Fibroblast of gingiva (primary cell): ENCODE data around the gene AQP6.

Experiments used
- DNase-seq: peaks from one replicate; pipeline ENCODE4 v3.0.0-alpha.2; 2011; ENCODE audit warnings: low read depth

The AQP6 gene

DNA sequence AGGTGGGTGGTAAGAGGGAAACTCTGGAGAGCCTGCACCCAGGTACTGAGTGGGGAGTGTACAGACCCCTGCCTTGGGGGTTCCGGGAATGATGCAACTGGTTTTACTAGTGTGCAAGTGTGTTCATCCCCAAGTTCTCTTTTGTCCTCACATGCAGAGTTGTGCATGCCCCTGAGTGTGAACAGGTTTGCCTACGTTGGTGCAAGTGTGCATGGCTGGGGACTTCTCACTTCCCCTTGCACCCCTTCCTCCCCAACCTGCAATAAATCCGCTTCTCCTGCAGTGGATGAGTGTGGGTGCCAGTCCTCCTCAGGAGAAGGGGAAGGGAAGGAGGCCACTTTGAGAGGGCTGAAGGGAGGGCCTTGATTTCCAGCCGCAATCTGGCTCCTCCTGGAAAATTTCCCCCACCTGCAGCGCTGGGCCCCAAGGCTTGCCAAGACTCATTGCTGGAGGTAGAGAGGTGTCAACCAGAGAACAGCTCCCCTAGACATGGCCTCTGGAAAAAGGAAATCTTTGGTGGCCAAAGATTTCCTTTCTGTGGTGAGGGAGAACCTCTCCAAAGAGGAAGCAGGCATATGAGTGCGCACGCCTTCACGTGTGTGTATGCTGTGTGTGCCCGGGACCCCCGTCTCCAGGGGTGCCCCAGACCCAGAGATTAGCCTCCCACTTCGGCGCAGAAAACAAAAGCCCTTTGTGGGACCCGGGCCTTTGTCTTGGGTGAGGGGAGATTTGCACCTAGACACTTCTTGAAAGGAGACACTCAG is 16.7 kb upstream of the AQP6 start:
- no peak for DNase-seq

DNA sequence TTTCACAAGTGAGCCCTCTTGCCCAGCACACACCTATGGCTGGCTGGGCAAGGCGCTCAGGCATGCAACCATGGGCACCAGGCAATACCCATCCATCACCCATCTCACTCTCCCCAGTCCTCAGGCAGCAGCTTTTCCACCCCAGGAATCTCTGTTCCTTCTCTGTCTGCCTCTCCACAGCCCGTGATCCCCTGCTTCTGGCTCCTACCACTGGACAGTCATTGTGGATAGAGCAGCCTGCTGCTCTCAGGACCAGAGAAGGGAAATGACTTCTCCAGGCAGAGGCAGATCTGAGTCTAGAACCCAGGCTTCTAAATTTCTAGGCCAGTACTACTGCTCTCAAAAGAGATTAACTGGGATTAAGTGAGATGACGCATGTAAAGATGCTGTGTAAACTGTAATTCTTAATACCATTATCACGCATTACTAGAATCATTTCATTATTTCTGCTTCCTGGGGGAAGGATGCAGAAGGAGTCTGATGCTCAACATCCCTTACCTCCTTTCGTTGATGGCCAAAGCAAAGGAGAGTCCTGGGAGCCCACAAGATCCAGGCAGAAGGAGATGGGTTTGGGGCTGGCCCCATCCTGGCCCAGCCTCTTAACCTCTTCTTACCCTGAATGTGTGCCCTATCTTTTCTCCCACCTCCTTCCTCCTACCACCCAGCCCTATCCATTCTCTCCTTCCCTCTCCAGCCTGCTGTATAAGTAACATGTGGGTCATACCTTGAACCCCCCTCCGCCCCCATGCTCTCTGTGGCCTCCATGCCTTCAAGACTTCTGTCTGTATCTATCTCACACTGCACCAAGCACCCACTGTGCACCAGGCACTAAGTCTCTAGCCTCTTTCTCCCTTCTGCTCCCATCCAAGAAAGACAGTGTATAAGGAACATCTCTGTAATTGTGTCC is 15.8 kb upstream of the AQP6 start:
- DNase-seq = no peak

DNA sequence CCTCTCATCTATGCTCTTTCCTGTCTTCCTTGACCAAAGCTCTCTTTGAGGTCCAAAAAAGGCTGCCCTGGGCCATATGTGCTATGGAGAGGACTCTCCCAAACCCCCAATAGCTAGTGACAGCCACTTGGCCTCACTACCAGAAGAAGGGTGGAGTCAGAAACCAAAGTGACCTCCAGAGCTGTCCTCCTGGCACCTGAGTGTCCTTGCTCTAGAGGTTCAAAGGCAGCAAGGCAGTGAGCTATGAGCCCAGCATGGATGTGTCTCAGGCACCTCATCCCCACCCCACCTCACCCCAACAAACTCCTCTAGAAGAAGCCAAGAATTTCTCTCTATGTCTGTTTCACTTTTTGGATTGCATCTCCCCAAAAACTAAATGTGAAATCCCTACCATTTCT is 15.2 kb upstream of the AQP6 start:
- DNase-seq = no peak

DNA sequence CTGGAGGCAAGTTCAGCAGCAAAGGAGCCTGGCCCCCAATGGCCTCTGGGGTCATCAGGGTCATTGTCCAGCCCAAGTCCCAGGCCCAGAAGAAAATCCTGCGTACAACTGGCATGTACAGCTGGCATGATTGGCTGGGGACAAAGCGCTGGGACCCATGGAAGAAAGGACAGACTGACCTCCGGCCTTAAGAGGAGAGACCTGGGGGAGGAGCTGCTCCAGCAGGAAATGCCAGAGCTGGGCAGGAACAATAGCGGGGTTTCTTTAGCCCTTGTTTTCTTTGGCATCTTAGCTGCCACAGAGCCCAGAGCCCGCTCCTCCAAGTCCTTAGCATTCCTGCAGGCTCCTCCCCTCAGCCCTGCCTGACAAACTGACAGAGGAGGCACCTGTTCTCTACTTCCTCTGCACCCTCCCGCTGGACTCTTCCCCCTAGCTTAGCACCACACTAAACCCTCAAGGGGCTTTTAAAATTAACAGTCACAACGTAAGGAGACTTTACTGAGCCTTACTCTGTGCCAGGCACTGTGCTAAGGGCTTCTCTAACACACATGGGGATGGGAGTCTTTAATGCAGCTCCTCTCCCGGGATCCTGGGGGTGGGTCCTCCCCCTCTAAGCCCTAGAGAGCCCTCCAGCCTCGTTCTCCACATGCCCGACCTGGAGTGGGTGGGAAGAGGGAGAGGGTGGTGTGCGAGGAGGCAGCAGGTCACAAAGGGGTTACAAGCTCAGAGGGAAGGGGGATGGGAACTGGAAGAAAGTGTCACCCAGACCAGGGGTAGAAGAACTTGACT is 12.9 kb upstream of the AQP6 start:
- DNase-seq = no peak

DNA sequence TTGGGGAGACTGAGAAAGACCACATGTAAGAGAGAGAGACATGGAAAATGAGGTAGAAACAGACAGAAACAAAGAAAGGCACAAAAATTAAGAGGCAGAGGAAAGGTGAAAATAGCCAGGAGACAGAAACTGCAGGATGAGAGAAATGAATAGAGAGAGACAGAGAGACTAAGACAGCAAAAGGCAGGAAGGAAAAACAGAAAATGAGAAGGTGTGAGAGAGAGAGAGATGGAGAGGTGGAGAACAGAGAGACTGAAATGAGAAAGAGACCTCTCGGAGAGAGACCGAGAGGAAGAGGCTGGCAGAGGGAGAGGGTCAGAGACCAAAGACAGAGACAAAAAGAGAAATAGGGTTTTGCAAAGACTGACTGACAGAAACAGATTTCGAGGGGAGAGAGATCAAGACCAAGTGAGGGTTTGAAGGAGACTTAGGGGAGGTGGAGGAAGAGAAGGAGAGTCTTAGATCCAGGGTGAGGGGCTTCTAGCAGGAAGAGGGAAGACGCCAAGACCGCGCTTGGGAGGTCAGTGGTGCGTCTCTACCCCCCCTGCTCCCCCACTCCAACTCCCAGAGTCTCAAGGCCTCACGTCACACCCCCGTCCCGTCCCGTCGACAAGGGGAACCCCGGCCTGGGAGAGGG is 12.2 kb upstream of the AQP6 start:
- no peak for DNase-seq

DNA sequence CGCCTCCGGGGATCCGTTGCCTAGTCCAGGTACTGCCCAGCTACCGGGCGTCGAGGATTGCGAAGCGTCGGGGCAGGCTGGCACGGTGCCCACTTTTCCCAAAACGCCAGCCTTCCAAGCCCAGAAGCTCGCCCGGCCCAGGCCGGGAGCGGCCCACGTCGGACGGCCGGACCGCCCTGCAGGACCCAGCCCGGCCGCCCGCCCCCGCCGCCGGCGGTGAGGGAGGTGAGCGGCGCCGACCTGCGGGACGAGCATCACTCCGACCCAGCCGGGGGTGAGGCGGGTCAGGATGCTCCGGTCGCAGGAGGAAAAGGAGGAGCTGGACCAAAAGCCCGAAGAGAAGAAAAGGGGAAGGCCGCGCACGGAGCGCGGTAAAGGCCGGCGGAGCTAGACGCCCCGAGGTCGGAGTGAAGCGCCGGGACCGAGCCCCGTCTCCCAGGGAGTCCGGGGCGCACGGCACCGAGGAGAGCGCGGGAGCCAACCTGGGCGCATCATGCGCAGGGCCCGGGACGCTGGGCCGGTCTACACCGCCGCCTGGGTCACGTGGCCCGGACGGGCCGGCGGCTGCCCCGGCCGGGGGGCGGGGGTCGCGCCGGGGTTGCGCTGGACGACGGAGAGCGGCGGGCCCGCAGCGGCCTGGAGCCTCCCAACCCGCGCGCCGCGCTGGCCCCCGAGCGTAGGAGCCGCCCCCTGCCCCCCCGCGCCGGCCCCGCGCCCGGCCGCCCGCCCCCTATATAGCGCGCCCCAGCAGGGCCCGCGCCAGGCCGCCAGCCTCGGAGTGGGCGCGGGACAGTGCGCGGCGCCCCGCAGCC is 11.4 kb upstream of the AQP6 start, which contains the start of gene AQP5:
Gene AQP5, plus strand, starts transcription at position 762 of the 812 bp plus-strand sequence. CDS start 146 bp downstream, outside the sequence.
- DNase-seq = no peak

DNA sequence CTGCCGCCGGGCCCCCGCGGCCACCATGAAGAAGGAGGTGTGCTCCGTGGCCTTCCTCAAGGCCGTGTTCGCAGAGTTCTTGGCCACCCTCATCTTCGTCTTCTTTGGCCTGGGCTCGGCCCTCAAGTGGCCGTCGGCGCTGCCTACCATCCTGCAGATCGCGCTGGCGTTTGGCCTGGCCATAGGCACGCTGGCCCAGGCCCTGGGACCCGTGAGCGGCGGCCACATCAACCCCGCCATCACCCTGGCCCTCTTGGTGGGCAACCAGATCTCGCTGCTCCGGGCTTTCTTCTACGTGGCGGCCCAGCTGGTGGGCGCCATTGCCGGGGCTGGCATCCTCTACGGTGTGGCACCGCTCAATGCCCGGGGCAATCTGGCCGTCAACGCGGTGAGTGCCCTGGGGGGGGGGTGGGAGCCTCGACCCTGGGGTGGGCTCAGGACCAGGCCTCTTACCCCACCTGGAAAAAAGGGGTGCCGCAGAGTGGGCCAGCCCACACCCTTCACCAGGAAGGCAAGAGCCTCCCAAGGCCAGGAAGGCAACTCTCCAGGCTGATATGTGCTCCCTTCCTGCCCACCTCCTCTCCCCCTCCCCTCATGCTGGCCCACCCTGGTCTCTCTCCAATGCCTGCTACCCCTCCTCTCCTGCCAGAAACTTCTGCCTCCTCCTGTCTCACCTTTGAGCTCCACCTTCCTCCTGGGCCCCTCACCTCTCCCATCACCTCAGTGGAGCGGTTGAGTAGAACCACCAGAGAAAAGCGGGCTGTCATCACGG is 10.6 kb upstream of the AQP6 start:
- DNase-seq = no peak

DNA sequence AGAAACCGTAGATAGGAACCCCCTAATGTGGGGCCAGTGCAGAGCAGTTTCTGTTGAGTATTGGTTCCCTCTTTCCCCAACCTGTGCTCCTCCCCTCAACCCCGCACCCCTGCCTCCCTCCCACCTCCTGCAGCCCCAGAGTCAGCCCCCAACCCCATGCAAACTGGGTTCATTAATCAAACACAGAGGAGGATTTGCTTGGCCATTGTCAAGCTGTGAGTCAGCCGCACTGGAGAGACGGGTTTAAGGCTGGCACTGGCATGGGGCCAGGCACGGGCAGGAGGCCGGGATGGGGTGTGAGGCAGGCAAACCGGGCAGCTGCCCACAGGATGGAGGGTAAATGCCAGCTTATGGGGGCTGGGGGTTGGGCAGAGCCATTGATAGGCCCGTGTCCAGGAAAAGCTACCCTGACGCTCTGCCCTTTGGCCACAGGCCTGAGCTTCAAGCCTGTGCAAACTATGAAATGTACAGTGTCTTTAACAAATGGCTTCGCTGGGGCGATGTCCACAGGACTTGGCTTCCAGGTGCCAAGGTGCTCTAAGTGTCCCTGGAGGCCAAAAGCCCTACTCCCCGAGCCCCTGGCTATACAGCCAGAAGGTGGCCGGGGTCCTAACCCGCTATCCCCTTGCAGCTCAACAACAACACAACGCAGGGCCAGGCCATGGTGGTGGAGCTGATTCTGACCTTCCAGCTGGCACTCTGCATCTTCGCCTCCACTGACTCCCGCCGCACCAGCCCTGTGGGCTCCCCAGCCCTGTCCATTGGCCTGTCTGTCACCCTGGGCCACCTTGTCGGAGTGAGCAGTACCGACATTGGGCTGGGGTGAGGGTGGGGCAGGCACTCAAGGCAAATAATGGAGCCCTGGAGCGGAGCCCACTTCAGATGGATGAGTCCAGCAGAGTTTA is 9.6 kb upstream of the AQP6 start:
- DNase-seq = peak; percentile 42

DNA sequence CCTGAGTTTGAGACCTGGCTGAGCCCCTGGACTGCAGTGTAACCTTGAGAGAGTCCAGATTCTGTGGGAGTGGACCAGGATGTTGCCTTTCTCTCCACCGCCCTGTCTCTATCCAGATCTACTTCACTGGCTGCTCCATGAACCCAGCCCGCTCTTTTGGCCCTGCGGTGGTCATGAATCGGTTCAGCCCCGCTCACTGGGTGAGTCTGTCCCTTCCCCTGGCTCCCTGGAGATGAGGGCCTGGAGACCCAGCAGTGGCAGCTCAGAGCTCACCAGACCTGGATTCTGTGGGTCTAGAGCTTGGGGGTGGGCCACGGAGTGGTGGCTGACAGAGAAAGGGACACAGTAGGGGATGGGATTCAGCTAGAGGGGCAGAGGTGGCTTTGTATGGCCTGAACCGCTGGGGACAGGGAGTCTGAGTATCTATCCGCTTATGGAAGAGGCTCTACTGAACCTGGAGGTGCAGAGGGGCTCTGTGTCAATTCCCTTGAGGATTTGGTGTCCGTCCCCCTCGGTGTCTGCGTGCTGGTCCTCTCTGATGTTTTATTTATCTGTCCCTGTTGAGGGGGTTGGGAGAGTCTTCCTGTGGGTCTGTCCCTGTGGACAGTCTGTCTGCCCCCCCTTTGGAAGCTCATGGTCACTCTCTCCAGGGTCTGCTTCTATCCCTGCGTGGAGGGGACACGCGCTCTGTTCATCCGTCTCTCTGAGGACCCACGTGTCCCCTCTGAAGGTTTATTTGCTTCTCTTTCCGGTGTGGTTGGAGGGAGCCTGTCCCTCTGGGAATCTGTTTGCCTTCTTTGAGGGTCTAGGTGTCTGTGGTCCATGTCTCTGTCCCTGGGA is 8.6 kb upstream of the AQP6 start:
- DNase-seq = no peak

DNA sequence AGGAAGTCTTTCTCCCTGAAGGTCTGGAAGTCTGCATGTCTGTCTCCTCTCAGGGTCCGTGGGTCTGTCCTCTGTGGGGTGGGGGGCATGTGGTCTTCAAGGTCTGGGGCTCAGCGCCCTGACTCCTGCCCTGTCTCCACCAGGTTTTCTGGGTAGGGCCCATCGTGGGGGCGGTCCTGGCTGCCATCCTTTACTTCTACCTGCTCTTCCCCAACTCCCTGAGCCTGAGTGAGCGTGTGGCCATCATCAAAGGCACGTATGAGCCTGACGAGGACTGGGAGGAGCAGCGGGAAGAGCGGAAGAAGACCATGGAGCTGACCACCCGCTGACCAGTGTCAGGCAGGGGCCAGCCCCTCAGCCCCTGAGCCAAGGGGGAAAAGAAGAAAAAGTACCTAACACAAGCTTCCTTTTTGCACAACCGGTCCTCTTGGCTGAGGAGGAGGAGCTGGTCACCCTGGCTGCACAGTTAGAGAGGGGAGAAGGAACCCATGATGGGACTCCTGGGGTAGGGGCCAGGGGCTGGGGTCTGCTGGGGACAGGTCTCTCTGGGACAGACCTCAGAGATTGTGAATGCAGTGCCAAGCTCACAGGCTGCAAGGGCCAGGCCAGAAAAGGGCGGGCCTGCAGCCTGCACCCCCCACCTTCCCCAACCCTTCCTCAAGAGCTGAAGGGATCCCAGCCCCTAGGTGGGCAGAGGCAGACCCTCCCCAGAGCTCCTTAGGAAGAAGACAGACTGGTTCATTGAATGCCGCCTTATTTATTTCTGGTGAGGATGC is 7.7 kb upstream of the AQP6 start:
- no peak for DNase-seq

DNA sequence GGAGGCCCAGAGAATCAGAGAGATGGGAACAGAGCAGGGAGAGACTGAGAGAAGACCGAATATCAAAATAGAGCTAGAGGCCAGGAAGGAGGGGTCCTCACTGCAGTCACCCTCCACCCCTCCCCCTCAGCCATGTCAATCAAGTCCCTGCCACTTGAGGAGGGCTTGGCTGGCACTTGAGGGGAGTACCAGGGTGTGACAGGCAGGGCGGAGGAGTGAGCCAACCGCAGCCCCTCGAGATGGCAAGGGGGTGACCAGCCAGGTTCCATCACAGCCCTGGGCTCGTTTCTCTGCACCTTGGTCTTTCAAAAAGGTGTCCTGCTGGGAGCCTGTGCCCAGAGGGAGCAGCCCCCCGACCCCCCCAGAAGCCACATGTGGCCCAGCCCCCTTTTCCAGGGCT is 6.9 kb upstream of the AQP6 start:
- no peak for DNase-seq

DNA sequence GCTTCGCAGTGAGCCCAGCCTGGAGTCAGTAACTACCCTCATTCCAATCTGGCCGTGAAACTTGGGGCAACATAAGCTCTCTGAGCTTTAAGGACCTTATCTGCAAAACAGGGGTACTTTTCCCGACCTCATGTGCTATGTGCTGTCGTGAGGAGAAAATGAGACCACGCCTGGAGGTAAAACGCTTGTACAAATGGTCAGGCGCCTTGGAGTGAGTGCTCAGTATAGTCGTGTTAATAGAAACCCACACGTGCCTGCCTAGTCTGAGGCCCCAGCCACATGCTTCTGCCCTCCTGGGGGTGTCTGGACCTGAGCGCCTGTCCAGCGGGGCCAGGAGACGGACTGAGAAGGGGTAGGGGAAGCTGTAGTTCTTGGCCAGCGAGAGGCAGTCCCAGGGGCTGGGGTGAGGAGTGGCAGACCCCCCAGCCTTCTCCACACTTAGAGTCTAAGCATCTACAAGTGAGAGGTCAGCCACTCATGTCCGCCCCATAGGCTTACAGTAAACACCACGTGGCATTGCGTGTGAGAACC is 6.2 kb upstream of the AQP6 start:
- DNase-seq = no peak

DNA sequence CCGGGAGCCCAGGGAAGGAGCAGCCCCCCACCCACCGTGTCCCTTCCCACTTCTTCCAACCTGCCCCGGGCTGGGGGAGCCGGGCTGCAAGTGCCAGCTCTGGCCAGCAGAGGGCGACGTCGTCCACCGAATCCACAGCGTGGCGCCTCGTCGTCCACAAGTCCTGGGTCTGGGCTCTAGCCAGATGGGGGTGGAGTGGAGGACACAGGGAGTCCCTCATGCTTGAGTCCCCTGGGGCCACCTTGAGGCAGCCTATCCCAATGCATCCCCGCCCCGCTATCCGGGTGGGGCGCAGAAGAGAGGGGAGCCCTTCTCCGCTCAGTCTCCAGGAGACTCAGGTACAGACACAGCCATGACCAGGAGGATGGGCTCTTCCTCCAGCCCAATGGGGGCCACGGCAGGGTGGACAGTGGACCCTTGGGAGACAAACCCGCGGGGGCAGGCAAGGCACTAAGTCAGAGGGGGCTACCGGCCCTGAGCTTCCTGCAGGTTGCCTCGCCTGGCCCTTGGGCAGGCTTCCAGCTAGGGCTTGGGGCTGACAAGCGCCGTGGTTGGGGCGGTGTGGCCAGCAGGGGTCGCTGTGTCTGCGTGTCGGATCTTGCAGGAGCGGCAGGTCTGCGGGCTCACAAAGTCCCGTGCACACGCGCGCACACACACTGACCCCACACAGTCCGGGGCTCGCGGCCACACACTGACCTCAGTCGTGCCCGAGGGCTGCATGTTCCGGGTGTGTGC is 5.5 kb upstream of the AQP6 start:
- DNase-seq = peak; percentile 74

DNA sequence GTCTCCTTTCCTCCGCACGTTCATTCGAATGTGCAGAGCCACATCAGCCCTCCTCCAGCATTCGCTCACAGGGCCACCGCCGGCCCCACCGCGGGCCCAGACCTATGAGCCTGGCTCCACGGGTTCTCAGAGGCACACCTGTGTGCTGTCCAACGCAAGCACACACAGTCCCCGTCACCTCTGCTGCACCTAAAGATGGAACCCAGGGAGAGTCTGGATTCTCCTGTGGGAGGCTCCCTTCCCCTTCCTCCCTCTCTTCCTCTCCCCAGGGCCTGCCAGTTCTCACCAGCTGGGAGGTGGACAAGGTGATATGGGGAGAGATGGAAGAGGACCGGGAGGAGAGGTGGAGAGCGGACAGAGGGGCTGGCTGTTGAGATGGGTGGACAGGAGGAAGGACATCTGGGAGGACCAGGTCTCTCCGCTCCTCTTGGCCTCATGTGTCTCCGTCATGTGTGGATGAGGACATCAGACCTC is 4.9 kb upstream of the AQP6 start:
- no peak for DNase-seq

DNA sequence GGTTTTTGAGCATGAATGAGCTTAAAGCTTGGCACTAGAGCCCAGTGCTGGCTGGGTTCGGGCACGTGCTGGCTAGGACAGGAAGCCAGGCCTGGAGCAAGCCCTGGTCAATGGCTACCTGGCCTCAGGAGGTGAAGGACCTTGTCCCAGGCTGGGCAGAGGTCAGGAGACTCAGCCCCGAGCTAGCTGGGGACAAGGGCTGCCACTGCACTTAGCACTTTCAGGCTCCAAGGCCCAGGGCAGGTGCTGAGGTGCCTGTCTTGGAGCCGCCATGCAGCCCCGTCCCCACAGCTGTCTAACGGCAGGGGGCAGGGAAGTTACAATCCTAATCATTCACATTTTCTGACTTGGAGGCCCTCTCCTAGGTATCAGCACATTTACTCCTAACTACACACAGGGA is 4.3 kb upstream of the AQP6 start:
- no peak for DNase-seq

DNA sequence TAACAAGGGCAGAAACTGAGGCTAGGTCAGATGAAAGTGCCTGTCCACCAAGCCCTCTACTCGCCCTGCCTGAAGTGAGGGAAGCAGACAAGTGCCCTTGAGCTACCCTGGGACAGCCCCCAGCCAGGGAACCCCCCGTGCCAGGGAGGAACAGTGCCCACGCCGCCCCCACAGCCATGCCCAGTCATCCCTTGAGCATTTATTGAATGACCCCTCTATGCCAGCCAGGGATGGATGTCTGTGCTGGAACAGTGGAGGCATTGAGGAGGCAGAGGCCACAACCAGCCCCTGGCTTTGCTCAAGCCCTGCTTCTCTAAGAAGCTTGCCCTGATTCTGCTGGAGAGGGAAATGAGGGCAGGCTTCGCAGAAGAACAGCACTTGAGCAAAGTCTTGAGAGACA is 3.7 kb upstream of the AQP6 start:
- DNase-seq = no peak
